K562 (cell line): ENCODE data around the gene MYOG. TPM values are rescaled to one million over a fixed set of nuclear protein-coding genes. Genes with fewer than 3 reads are reported as not detected.

Experiments used
- PREB ChIP-seq: sonication (generic); formaldehyde crosslinking; IDR thresholded peaks from 2 replicates; pipeline ENCODE4 v1.8.1; 2023; ENCODE audit warnings: mild to moderate bottlenecking, missing genetic modification reagents
- ZNF253 ChIP-seq: fragments of 250-450 bp; sonication (Bioruptor Pico); conservative IDR thresholded peaks from 2 replicates; pipeline ENCODE4 v1.6.1; 2021; ENCODE audit warnings: mild to moderate bottlenecking
- ZNF609 ChIP-seq: sonication (generic); formaldehyde crosslinking; IDR thresholded peaks from 2 replicates; pipeline ENCODE4 v1.8.1; 2023; ENCODE audit warnings: missing genetic modification reagents, mild to moderate bottlenecking, borderline replicate concordance
- polyA plus RNA-seq, 8 experiments: library from polyadenylated mRNA; depleted of rRNA in 4 of 8; stranded (reverse) in 5 of 8; unstranded in 3 of 8; fragments of >200 nt; fragmentation: Nextera tagmentation in 2 of 8; fragmentation: Illumina TruSeq in 1 of 8; extraction: Ambion mirVana in 2 of 8; extraction: Trizol in 1 of 8; gene quantifications; 2 replicates each; pipeline versions ENCODE4 v1.2.1 to v1.2.3, GENCODE V29; 2011 to 2014; ENCODE audit warnings: inconsistent platforms in 1 of 8, missing spikeins in 1 of 8
- total RNA-seq, 7 experiments: library from RNA; depleted of rRNA in 6 of 7; stranded (reverse); fragments of >200 nt in 6 of 7; fragmentation: Illumina TruSeq in 2 of 7; extraction: Trizol in 2 of 7; gene quantifications; 2 replicates each; pipeline versions ENCODE4 v1.2.1 to v1.2.3, GENCODE V29; 2011 to 2021; ENCODE audit warnings: low replicate concordance in 1 of 7

The MYOG gene
- total and polyA plus RNA-seq, 9 of the 15 experiments (the other 6 are each of a cell fraction or from before 2014, with no cell fraction given): not detected

GRCh38 chr1:203104789-203105390, 19.1 kb upstream of the MYOG start (continued):
- TF ChIP-seq PREB (CRISPR knock-in tag) (no peak), ZNF253 (CRISPR knock-in tag) (no peak), ZNF609 (CRISPR knock-in tag) (no peak)
